ENCODE results near the gene DLGAP1. TPM values are rescaled to one million over a fixed set of nuclear protein-coding genes. Genes with fewer than 3 reads are reported as not detected.
A peak's percentile ranks its signal among the peaks of the same experiment; 100 is the strongest.

DLGAP1 gene
- total RNA-seq, 6 experiments from 2014 or later, result 0.09 to 0.31 (median 0.18) TPM; not detected in 2

DNA sequence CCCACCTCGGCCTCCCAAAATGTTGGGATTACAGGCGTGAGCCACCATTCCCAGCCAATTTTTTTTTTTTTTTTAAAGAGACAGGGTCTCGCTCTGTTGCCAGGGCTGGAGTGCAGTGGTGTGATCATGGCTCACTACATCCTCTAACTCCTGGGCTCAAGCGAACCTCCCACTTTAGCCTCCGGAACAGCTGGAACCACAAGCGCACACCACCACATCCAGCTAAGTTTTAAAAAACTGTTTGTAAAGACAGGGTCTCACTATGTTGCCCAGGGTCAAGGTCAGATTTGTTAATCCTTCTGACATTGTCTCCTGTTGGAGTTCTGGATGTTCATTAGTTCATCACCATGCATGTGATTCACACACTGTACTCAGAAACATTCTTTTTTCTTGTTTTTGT lies 855.2 kb downstream of the DLGAP1 start:
- H3K36me3 ChIP-seq, result no peaks in the 10 kb centered on the region
- no peaks in the 10 kb centered on the region for H3K9me3 ChIP-seq
- TF ChIP-seq POLR2A (IDR thresholded peaks at IDR 0.05) (no peak), CTCF (IDR thresholded peaks at IDR 0.05) (no peak)
- no peaks in the 10 kb centered on the region for H3K27me3 ChIP-seq
- intact Hi-C loops (cut with DNase I), result loop anchor here (10.0 kb wide), 1 partner anchor 145 kb away; the partner anchor contains the start of gene TGIF1 (in 2 of the 2)
- 80% methylated on average over 3 of the region's 6 CpGs for WGBS (ENCODE audit: insufficient coverage, low coverage, low lambda C conversion rate, missing lambda C conversion rate)
- ATAC-seq, result no peak
- no peak overlapping the region for H3K4me3 ChIP-seq
- no peak for DNase-seq
- no peak overlapping the region for H3K27ac ChIP-seq
- peaks cover 0 to 50% (median 24%) of the 10 kb centered on the region in 4 donors for H3K4me1 ChIP-seq

DNA sequence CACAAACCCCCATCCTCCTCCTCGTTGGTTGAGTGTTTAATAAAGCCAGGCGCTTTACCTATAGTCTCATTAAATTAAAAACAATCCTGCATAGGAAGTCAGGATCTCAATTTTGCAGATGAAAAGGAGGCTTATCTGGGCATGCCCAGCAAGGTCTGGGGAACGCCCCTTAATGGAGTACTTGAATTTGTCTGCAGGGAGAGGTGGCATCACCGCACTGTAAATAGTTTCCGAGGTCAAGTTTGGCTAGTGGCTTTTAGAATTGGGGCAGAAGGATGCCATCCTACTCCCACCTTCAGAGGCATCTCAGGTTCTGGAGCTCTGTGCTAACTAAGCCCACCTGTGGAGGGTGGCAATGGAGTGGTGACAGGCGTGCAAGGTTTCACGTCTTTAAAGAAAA lies 855.9 kb downstream of the DLGAP1 start:
- Histone ChIP-seq H3K4me3 (no peak overlapping the region), H3K27ac (no peak overlapping the region), H3K4me1 (peaks cover 0 to 47% (median 22%) of the 10 kb centered on the region in 4 donors), H3K9me3 (no peaks in the 10 kb centered on the region), H3K27me3 (no peaks in the 10 kb centered on the region), H3K36me3 (no peaks in the 10 kb centered on the region)
- ATAC-seq (no peak), DNase-seq (no peak)
- intact Hi-C loops (cut with DNase I), result loop anchor here (10.0 kb wide), 1 partner anchor 144 kb away; the partner anchor contains the start of gene TGIF1 (in 2 of the 2)
- WGBS (ENCODE audit: insufficient coverage, low coverage, low lambda C conversion rate, missing lambda C conversion rate), result 83% methylated on average over 6 of the region's 7 CpGs
- TF ChIP-seq CTCF (IDR thresholded peaks at IDR 0.05) (no peak), POLR2A (IDR thresholded peaks at IDR 0.05) (no peak)

DNA sequence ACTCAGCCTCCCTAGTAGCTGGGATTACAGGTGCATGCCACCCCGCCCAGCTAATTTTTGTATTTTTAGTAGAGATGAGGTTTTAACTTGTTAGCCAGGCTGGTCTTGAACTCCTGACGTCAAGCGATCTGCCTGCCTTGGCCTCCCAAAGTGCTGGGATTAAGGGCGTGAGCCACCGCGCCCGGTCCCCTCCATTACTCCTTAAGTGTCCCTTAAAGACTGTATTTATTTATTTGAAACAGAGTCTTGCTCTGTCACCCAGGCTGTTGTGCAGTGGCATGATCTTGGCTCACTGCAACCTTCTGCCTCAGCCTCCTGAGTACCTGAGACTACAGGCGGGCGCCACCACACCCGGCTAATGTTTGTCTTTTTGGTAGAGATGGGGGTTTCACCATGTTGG lies 856.5 kb downstream of the DLGAP1 start:
- no peaks in the 10 kb centered on the region for H3K9me3 ChIP-seq
- H3K4me1 ChIP-seq, result peaks cover 0 to 41% (median 19%) of the 10 kb centered on the region in 4 donors
- TF ChIP-seq POLR2A (IDR thresholded peaks at IDR 0.05), result no peak
- TF ChIP-seq CTCF (IDR thresholded peaks at IDR 0.05), result no peak
- no peaks in the 10 kb centered on the region for H3K27me3 ChIP-seq
- no peak overlapping the region for H3K4me3 ChIP-seq
- no peaks in the 10 kb centered on the region for H3K36me3 ChIP-seq
- no peak for ATAC-seq
- 92% methylated on average over 9 of the region's 10 CpGs for WGBS (ENCODE audit: insufficient coverage, low coverage, low lambda C conversion rate, missing lambda C conversion rate)
- DNase-seq, result peak in 1 of 3 donors; percentile 32
- intact Hi-C loops (cut with DNase I), result loop anchor here (10.0 kb wide), 1 partner anchor 144 kb away; the partner anchor contains the start of gene TGIF1 (in 2 of the 2)
- H3K27ac ChIP-seq, result no peak overlapping the region

DNA sequence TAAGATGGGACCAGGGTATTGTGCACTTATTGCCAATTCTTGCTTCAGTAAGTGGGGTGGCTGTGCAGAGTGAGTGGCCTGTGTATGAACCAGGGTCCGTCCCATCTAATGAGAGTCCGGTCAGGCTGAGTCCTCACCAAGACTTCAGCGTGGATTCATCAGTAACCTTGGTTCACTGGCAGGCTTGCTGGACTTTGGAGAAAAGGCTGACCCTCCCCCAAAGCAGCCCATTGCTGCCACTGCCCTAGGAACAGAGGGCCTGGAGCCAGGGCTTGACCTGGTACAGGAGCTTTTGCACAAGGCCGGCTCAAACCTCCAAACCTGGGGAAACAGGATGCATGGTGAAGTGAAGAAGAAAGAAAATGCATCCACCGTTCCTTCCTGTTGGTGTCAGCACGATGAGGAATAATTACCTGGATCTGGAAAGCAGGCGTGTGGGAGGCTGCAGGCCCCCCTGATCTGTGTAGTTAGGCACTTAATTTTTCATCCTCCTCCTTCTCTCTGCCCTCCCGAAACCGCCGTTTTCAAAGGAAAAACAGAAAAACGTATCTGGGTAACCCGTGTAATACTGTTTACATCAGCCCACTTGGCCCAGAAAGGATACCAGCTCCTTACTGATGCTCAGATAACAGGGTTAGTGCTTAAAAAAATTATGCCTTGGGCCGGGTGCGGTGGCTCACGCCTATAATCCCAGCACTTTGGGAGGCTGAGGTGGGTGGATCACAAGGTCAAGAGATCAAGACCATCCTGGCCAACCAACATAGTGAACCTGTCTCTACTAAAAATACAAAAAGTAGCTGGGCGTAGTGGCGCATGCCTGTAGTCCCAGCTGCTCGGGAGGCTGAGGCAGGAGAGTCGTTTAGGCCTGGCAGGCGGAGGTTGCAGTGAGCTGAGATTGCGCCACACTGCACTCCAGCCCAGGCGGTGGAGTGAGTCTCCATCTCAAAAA lies 857.4 kb downstream of the DLGAP1 start:
- no peaks in the 10 kb centered on the region for H3K36me3 ChIP-seq
- peaks cover 0 to 40% (median 19%) of the 10 kb centered on the region in 4 donors for H3K4me1 ChIP-seq
- DNase-seq, result peak in 1 of 3 donors; percentile 40
- TF ChIP-seq POLR2A (IDR thresholded peaks at IDR 0.05), result no peak
- no peak for TF ChIP-seq CTCF (IDR thresholded peaks at IDR 0.05)
- intact Hi-C loops (cut with DNase I), result loop anchor here (10.0 kb wide), 1 partner anchor 143 kb away; the partner anchor contains the start of gene TGIF1 (in 2 of the 2)
- 76% methylated on average over 16 of the region's 22 CpGs for WGBS (ENCODE audit: insufficient coverage, low coverage, low lambda C conversion rate, missing lambda C conversion rate)
- H3K27ac ChIP-seq, result peak overlapping the region; percentile 95 to 98 (median 96)
- no peaks in the 10 kb centered on the region for H3K27me3 ChIP-seq
- no peak for ATAC-seq
- no peak overlapping the region for H3K4me3 ChIP-seq
- no peaks in the 10 kb centered on the region for H3K9me3 ChIP-seq

Measured in right lobe of liver (tissue), 6 donors.